ENCODE data around the gene SLC25A38. TPM values are rescaled to one million over a fixed set of nuclear protein-coding genes. Genes with fewer than 3 reads are reported as not detected.

Gene SLC25A38
- total and polyA plus RNA-seq, 2 experiments from 2014 or later = 19.8 to 61.9 TPM

GRCh38 chr3:39343076-39343717, 40.0 kb upstream of the SLC25A38 start:
- Histone ChIP-seq H3K4me3 (no peak overlapping the region), H3K27me3 (ENCODE audit: insufficient read depth) (no peaks in the 10 kb centered on the region), H3K9me2 (ENCODE audit: insufficient read depth) (peaks cover 3% of the 10 kb centered on the region; the same call in 1 of the 2 replicates), H3K27ac (ENCODE audit: low read depth) (no peak overlapping the region), H3K4me1 (ENCODE audit: insufficient read depth) (peaks cover 16% of the 10 kb centered on the region), H3K4me2 (no peak overlapping the region), H3K36me3 (ENCODE audit: insufficient read depth) (no peaks in the 10 kb centered on the region), H4K20me1 (replicated peaks; ENCODE audit: insufficient read depth) (no peaks in the 10 kb centered on the region), H2AFZ (peak overlapping the region; percentile 74; the same call in 1 of the 2 replicates), H3K79me2 (replicated peaks; ENCODE audit: insufficient read depth) (no peaks in the 10 kb centered on the region), H3F3A (replicated peaks; ENCODE audit: low read depth) (no peaks in the 10 kb centered on the region)
- Mint-ChIP-seq H3K27ac (no peak overlapping the region), H3K4me1 (peaks cover 21% of the 10 kb centered on the region), H3K27me3 (ENCODE audit: insufficient read depth, low read depth, poor library complexity) (peaks cover 2% of the 10 kb centered on the region), H3K4me3 (no peak overlapping the region), H3K36me3 (ENCODE audit: low read depth) (no peaks in the 10 kb centered on the region), H3K9me3 (no peaks in the 10 kb centered on the region)
- no peak for DNase-seq (ENCODE audit: low spot score)
- ATAC-seq = no peak
- no peak for TF ChIP-seq ZNF114 (CRISPR knock-in tag; IDR thresholded peaks at IDR 0.05)
- no peak for TF ChIP-seq EZH2 (IDR thresholded peaks at IDR 0.05; ENCODE audit: low read depth, unreplicated experiment)
- TF ChIP-seq NANOG (IDR thresholded peaks at IDR 0.05; ENCODE audit: borderline replicate concordance) = no peak
- no peak for TF ChIP-seq REST (IDR thresholded peaks at IDR 0.05; ENCODE audit: unreplicated experiment)
- no peak for TF ChIP-seq ZNF331 (CRISPR knock-in tag; IDR thresholded peaks at IDR 0.05; ENCODE audit: low read depth)
- no peak for TF ChIP-seq ETS1 (IDR thresholded peaks at IDR 0.05)
- no peak for TF ChIP-seq POLR2AphosphoS5 (IDR thresholded peaks at IDR 0.05; ENCODE audit: low read depth)
- TF ChIP-seq CREB1 (CRISPR knock-in tag; IDR thresholded peaks at IDR 0.05; ENCODE audit: low read depth) = no peak
- TF ChIP-seq CTCF (conservative IDR thresholded peaks at IDR 0.05; ENCODE audit: low read depth in 2 of 2) = no peak
- TF ChIP-seq ZNF462 (CRISPR knock-in tag; IDR thresholded peaks at IDR 0.05) = no peak
- TF ChIP-seq JUNB (IDR thresholded peaks at IDR 0.05; ENCODE audit: unreplicated experiment) = no peak
- no peak for TF ChIP-seq EZH2phosphoT487 (IDR thresholded peaks at IDR 0.05; ENCODE audit: unreplicated experiment)
- TF ChIP-seq STAT1 (IDR thresholded peaks at IDR 0.05; ENCODE audit: unreplicated experiment) = no peak
